IgD-negative memory B cell (primary cell): ENCODE measurements around the gene XPC. TPM values are rescaled to one million over a fixed set of nuclear protein-coding genes. Genes with fewer than 3 reads are reported as not detected.

Experiments
- polyA plus RNA-seq: library from polyadenylated mRNA; unstranded; fragments of 300-500 nt; fragmentation: Illumina TruSeq; gene quantifications from one replicate; pipeline ENCODE4 v1.2.3, GENCODE V29; 2021

Gene XPC
- polyA plus RNA-seq, 1 donor from 2014 or later = 40.6 TPM

Other genes with a start within 250 kb of the XPC start
- gene CHCHD4, start 53.7 kb downstream of the XPC start, polyA plus RNA-seq = 18.7 TPM
- gene TMEM43, start 53.5 kb downstream of the XPC start, polyA plus RNA-seq = 40.0 TPM
- gene LSM3, start 216 bp upstream of the XPC start, polyA plus RNA-seq = 25.3 TPM
- gene SLC6A6, start 224.0 kb upstream of the XPC start, polyA plus RNA-seq = 7.6 TPM